Osteoblast (primary cell): Measurements from ENCODE around the gene GPRIN2. TPM values are rescaled to one million over a fixed set of nuclear protein-coding genes. Genes with fewer than 3 reads are reported as not detected.

Source experiments
- DNase-seq: peaks from one replicate; pipeline ENCODE4 v3.0.0; 2011; ENCODE audit warnings: low spot score, mixed read lengths; ENCODE audit not compliant: insufficient read length; ENCODE audit errors: missing footprints
- H2AFZ ChIP-seq: 2 replicates; pipeline ENCODE4 v1.6.0; 2011; ENCODE audit warnings: mild to moderate bottlenecking, low read length
- H3K27ac ChIP-seq: 2 replicates; pipeline ENCODE4 v1.5.1; 2011; ENCODE audit warnings: mild to moderate bottlenecking, low read depth, low read length, moderate library complexity
- H3K27me3 ChIP-seq: 2 replicates; pipeline ENCODE4 v1.6.0; 2012; ENCODE audit warnings: mild to moderate bottlenecking, control low read depth, inconsistent platforms, low read length, moderate library complexity; ENCODE audit not compliant: insufficient read depth
- H3K36me3 ChIP-seq: 2 replicates; pipeline ENCODE4 v1.5.1; 2011; ENCODE audit warnings: mild to moderate bottlenecking, low read length, control low read depth, moderate library complexity; ENCODE audit not compliant: insufficient read depth
- H3K4me1 ChIP-seq: 2 replicates; pipeline ENCODE4 v1.5.1; 2011; ENCODE audit warnings: mild to moderate bottlenecking, low read length, control low read depth, moderate library complexity; ENCODE audit not compliant: insufficient read depth
- H3K4me2 ChIP-seq: 2 replicates; pipeline ENCODE4 v1.6.0; 2011; ENCODE audit warnings: mild to moderate bottlenecking, low read length; ENCODE audit not compliant: insufficient read depth
- H3K4me3 ChIP-seq: fragments of 200-600 bp; sonication (generic); 3 replicates; pipeline ENCODE4 v1.5.1; 2012; ENCODE audit warnings: mild to moderate bottlenecking, low read length, inconsistent platforms; ENCODE audit not compliant: insufficient read depth
- H3K79me2 ChIP-seq: 2 replicates; pipeline ENCODE4 v1.6.0; 2012; ENCODE audit warnings: mild to moderate bottlenecking, low read length, control low read depth, inconsistent platforms; ENCODE audit not compliant: insufficient read depth
- H3K9me3 ChIP-seq: 2 replicates; pipeline ENCODE4 v1.5.1; 2011; ENCODE audit warnings: low read depth, low read length, control low read depth
- H4K20me1 ChIP-seq: 2 replicates; pipeline ENCODE4 v1.6.0; 2012; ENCODE audit warnings: mild to moderate bottlenecking, low read length, control low read depth; ENCODE audit not compliant: insufficient read depth
- total RNA-seq: library from RNA; depleted of rRNA; stranded (reverse); fragments of >200 nt; gene quantifications from 2 replicates; pipeline ENCODE4 v1.2.3, GENCODE V29; 2012
- TF ChIP-seq, protein P1 (sequence below): IDR thresholded peaks from 2 replicates; pipeline ENCODE4 v1.5.1; 2011; ENCODE audit warnings: mild to moderate bottlenecking, low read depth, low read length, moderate library complexity; ENCODE audit errors: extremely low read depth

The GPRIN2 gene
- total RNA-seq, 1 donor, result not detected

DNA sequence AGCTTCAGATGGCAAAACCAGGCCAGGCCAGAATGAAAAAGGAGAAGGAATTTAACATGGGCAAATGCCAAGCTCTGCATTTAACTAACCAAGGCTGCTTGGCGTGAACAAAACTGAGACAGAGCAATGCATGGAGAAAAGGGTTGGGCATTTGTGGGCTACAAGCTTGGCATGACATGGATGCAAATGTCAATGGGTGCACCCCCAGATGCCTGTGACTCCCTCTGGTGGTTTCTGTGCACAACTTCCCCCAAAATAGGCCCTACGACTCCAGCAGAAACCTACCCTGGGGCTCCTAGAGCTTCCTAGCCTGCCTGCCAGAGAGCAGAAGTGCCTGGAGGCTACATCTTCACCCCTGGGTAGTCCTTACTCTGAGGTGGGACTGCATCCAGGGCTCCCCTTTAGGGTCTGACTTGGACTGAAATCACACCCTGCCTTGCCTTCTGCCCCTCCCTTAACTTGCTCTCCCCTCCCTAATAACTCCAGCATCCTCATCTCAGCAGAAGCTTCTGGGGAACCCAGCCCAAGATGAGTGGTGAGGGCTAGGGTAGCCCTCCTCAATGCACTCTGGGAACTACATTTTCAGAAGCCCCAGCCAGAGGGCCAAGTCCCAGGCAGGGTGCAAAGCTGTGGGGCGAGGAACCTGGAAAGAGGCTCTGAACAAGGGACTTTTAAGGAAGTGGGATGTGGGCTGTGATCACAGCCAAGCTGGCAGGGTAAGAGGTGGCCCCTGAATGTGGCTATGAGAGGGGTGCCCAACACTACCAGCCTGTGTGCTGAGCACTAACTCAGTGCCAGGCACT lies 11.3 kb downstream of the GPRIN2 start:
- Histone ChIP-seq H3K36me3 (no peaks in the 10 kb centered on the region), H4K20me1 (no peaks in the 10 kb centered on the region), H3K4me3 (no peak overlapping the region), H3K27ac (no peak overlapping the region), H3K79me2 (no peaks in the 10 kb centered on the region), H3K27me3 (peaks cover 9% of the 10 kb centered on the region), H3K9me3 (no peaks in the 10 kb centered on the region), H2AFZ (no peak overlapping the region), H3K4me2 (no peak overlapping the region), H3K4me1 (peaks cover 3% of the 10 kb centered on the region)
- TF ChIP-seq, protein P1, sequence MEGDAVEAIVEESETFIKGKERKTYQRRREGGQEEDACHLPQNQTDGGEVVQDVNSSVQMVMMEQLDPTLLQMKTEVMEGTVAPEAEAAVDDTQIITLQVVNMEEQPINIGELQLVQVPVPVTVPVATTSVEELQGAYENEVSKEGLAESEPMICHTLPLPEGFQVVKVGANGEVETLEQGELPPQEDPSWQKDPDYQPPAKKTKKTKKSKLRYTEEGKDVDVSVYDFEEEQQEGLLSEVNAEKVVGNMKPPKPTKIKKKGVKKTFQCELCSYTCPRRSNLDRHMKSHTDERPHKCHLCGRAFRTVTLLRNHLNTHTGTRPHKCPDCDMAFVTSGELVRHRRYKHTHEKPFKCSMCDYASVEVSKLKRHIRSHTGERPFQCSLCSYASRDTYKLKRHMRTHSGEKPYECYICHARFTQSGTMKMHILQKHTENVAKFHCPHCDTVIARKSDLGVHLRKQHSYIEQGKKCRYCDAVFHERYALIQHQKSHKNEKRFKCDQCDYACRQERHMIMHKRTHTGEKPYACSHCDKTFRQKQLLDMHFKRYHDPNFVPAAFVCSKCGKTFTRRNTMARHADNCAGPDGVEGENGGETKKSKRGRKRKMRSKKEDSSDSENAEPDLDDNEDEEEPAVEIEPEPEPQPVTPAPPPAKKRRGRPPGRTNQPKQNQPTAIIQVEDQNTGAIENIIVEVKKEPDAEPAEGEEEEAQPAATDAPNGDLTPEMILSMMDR, result peak; percentile 63
- peak; percentile 94 for DNase-seq

DNA sequence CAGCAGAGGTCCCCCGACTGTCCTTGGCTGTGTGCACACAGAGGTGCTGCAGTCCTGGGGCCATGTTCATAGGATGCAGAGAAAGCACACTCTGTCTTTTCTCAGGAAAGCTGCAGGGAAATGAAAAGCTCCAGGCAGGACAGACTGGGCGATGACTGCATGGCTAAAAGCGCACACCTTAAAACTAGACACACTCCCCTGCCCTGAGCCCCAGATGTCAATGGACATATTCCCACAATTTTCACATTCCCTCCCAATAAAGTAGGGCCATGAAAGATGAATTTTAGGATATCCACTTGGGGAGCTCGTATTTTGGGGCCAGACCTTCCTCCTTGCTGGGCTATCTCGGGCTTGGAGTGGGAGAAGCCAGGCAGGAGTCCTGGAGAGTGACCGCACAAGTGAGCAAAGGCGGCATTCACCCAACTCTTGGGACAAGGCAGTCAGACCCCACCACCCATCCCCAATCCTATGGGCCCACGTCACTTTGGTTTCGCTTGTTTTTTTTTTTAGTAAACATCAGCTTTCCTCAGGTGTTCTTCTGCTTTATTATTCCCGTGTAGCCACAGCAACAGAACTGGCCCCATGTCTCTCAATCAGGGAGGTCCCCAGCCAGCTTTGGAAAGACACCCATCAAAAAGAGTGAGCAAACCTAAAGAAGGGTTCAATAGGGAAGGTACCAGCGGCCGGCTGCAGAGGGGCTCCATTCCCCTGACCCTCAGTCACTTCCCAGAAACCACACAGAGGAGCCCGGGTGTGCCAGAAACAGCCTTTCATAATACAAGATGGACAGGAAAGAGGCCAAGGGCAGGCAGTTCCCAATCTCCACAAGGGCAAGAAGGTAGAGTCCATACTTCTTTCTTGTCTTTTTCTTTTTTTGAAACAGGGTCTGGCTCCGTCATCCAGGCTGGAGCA lies 12.7 kb downstream of the GPRIN2 start:
- Histone ChIP-seq H3K4me3 (no peak overlapping the region), H3K4me1 (peaks cover 10% of the 10 kb centered on the region), H3K27me3 (peaks cover 9% of the 10 kb centered on the region), H3K4me2 (no peak overlapping the region), H3K36me3 (no peaks in the 10 kb centered on the region), H4K20me1 (no peaks in the 10 kb centered on the region), H3K79me2 (no peaks in the 10 kb centered on the region), H2AFZ (no peak overlapping the region), H3K9me3 (no peaks in the 10 kb centered on the region), H3K27ac (no peak overlapping the region)
- TF ChIP-seq, protein P1, result no peak
- DNase-seq, result peak; percentile 82

DNA sequence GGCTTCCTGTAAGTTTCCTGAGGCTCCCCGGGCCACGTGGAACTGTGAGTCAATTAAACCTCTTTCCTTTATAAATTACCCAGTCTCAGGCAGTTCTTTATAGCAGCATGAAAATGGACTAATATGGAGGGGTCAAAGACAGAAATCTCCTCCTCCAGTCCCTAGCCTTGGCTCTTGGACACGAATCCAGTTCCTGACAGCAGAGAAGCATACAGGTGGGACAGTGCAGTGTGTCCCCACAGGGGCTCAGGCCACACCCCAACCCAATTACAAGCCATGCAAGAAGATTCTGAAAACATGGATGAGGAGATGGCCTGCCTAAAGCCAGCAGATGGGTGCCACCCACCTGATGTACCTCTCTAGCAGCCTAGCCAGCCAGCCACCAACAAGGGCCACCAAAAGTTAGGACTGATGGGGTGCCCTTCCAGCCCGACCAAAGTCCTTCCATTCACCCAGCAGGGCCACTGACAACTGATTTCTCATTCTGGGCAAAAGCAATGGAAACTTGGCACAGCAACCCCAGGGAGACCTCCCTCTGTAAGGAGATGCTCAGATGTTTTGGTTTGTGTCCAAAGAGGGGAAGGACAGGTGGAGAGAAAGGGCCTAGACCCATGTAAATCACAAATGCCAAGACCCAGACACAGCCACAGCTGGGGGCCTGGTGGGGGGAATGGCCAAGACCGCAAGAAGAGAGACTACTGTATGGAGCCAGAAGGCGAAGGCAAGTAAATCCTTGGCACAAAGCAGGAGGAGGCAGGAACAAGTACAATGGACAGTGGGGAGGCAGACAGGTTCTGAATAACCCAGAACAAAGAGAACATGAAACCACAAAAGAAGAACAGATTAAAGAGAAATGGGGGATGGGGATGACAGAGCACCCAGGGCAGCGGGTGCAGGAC lies 13.6 kb downstream of the GPRIN2 start:
- Histone ChIP-seq H3K27ac (no peak overlapping the region), H3K79me2 (no peaks in the 10 kb centered on the region), H2AFZ (no peak overlapping the region), H3K4me2 (no peak overlapping the region), H4K20me1 (no peaks in the 10 kb centered on the region), H3K36me3 (no peaks in the 10 kb centered on the region), H3K4me1 (peaks cover 10% of the 10 kb centered on the region), H3K4me3 (no peak overlapping the region), H3K27me3 (peaks cover 18% of the 10 kb centered on the region), H3K9me3 (no peaks in the 10 kb centered on the region)
- TF ChIP-seq, protein P1, result no peak
- DNase-seq, result peak; percentile 49
